HEK293 (cell line): ENCODE data around the gene AK8.

Source experiments
- ZNF24 ChIP-seq: fragments of 450-650 bp; formaldehyde crosslinking; IDR thresholded peaks from 2 replicates; pipeline ENCODE4 v1.5.1; 2016; ENCODE audit warnings: missing biosample characterization, missing genetic modification characterization
- ZNF785 ChIP-seq: fragments of 450-650 bp; formaldehyde crosslinking; IDR thresholded peaks from 2 replicates; pipeline ENCODE4 v1.5.1; 2016; ENCODE audit warnings: missing biosample characterization, missing genetic modification characterization

DNA sequence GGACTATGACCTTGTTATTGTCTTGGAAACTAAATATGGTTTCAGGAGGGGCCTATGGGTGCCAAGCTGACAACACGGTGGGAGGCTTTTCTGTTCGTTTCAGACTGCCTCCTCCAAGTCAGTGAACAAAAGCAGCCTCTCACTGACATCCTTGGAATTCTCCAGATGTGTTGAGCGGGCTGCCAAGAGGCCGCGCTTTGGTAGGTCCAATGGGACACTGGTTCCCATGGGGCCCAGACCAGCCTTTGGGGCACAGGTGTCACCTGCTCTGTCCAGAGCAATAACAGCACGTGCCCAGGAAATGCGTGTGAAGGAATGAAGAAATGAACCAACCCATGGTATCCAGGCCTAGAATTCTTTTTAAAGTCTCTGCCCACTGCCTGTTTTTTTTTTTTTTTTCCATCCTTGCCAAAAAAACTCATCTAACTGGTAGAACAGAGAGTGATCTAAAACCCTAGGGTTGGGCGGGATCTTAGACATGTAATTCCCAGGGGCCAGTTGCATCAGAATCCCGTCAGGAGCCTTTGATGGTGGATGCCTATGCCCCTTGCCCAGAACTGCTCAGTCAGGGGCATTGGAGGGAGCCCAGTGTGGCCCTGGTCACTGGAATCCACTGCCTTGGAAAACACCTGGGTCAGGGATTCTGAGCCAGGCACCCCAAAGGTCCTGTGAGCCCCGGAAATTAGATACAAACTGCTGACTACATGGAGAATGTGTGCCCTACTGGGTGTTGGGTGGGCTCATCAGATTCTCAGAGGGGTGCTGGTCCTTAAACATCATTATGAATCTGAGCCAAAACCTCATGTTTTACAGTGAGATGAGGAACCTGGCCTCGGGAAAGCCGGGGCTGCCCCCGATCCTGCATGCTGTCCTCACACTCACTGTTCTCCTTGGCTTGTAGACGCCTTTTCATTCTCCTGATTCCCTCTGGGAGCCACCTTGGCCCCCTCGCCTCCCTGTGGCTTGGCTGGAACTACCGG, 147.7 kb downstream of the AK8 start:
- TF ChIP-seq ZNF785 (tag by site-specific recombination) (no peak), ZNF24 (tag by site-specific recombination) (no peak)
